CD4-positive, alpha-beta memory T cell (primary cell): Measurements from ENCODE around the gene PRELP. TPM values are rescaled to one million over a fixed set of nuclear protein-coding genes. Genes with fewer than 3 reads are reported as not detected.

Experiments used
- CTCF ChIA-PET: fragments of 350-600 bp; sonication (Branson Sonifier 250); formaldehyde crosslinking; loops from one replicate; lab custom pipeline; 2021; ENCODE audit warnings: inconsistent platforms; ENCODE audit not compliant: partially characterized antibody; lab: Charles Lee
- POLR2A ChIA-PET: fragments of 350-600 bp; sonication (Branson Sonifier 250); formaldehyde crosslinking; loops from one replicate; lab custom pipeline; 2021; ENCODE audit not compliant: partially characterized antibody; lab: Charles Lee
- DNase-seq, 5 donors: peaks; one replicate each; pipeline versions ENCODE4 v3.0.0 to v3.0.0-alpha.2; 2020 to 2022; ENCODE audit warnings: mixed read lengths in 1 of 5
- H3K27ac ChIP-seq: one replicate; pipeline ENCODE4 v1.7.0; 2013; ENCODE audit warnings: low read depth, low read length
- H3K27me3 ChIP-seq: 2 replicates; pipeline ENCODE4 v1.7.0; 2013; ENCODE audit warnings: mild to moderate bottlenecking, low read length, moderate library complexity; ENCODE audit not compliant: insufficient read depth
- H3K36me3 ChIP-seq: 2 replicates; pipeline ENCODE4 v1.7.0; 2013; ENCODE audit warnings: mild to moderate bottlenecking, low read length, moderate library complexity; ENCODE audit not compliant: insufficient read depth
- H3K4me1 ChIP-seq: 2 replicates; pipeline ENCODE4 v1.7.0; 2013; ENCODE audit warnings: mild to moderate bottlenecking, low read length, moderate library complexity; ENCODE audit not compliant: insufficient read depth
- H3K4me3 ChIP-seq, 2 donors: one replicate each; pipeline ENCODE4 v1.7.0; 2013; ENCODE audit warnings: low read length in 2 of 2, mild to moderate bottlenecking in 1 of 2
- H3K9me3 ChIP-seq, 2 donors: one replicate each; pipeline ENCODE4 v1.7.0; 2013; ENCODE audit warnings: low read length in 2 of 2, control low read depth in 1 of 2; ENCODE audit not compliant: control insufficient read depth in 1 of 2
- H3K27ac Mint-ChIP-seq, 7 donors: one replicate each; pipeline ENCODE4 v1.8.0; 2020 to 2021; ENCODE audit warnings: mixed read lengths in 7 of 7, mild to moderate bottlenecking in 6 of 7, inconsistent platforms in 3 of 7, moderate library complexity in 3 of 7
- H3K27me3 Mint-ChIP-seq, 2 donors: one replicate each; pipeline ENCODE4 v1.8.0; 2020 to 2021; ENCODE audit warnings: mixed read lengths in 2 of 2
- H3K36me3 Mint-ChIP-seq, 2 donors: one replicate each; pipeline ENCODE4 v1.8.0; 2020 to 2021; ENCODE audit warnings: mixed read lengths in 2 of 2, inconsistent platforms in 1 of 2, mild to moderate bottlenecking in 1 of 2
- H3K4me1 Mint-ChIP-seq, 4 donors: one replicate each; pipeline ENCODE4 v1.8.0; 2020 to 2021; ENCODE audit warnings: mixed read lengths in 4 of 4, mild to moderate bottlenecking in 1 of 4
- H3K4me3 Mint-ChIP-seq, 8 donors: one replicate each; pipeline ENCODE4 v1.8.0; 2020 to 2021; ENCODE audit warnings: mixed read lengths in 8 of 8, mild to moderate bottlenecking in 7 of 8, moderate library complexity in 6 of 8, inconsistent platforms in 3 of 8
- H3K9me3 Mint-ChIP-seq, 8 donors: one replicate each; pipeline ENCODE4 v1.8.0; 2020 to 2021; ENCODE audit warnings: mixed read lengths in 8 of 8, mild to moderate bottlenecking in 5 of 8, inconsistent platforms in 3 of 8, moderate library complexity in 1 of 8
- intact Hi-C: fragments of 100-400 bp; cut with micrococcal nuclease; formaldehyde crosslinking; loops from one replicate; pipeline ENCODE4 v1.15.1; 2023
- polyA plus RNA-seq, 2 donors: library from polyadenylated mRNA; unstranded; fragments of 300-500 nt; fragmentation: Illumina TruSeq; gene quantifications; one replicate each; pipeline ENCODE4 v1.2.3, GENCODE V29; 2021
- total RNA-seq, 2 experiments: library from RNA; stranded (reverse); gene quantifications; one replicate each; pipeline ENCODE4 v1.2.3, GENCODE V29; 2021

Gene PRELP
- total and polyA plus RNA-seq, 4 experiments from 2014 or later, result not detected

GRCh38 chr1:203477748-203478147, 2.1 kb downstream of the PRELP start:
- ChIA-PET POLR2A (no interaction called here), CTCF (interaction anchor here (1.0 to 5.0 kb wide), 4 partner anchors 10 to 208 kb away, joined by 3 to 37 read pairs (median 5); no protein-coding TSS in a partner anchor)
- no peak overlapping the region for H3K4me3 Mint-ChIP-seq
- H3K27me3 ChIP-seq, result peaks cover 9% of the 10 kb centered on the region
- H3K27me3 Mint-ChIP-seq, result peaks cover 11 to 24% of the 10 kb centered on the region in 2 donors
- no peak overlapping the region for H3K4me3 ChIP-seq
- no peaks in the 10 kb centered on the region for H3K9me3 Mint-ChIP-seq
- no peaks in the 10 kb centered on the region for H3K9me3 ChIP-seq
- peaks cover 7% of the 10 kb centered on the region for H3K4me1 ChIP-seq
- no peaks in the 10 kb centered on the region for H3K36me3 ChIP-seq
- no peak overlapping the region for H3K27ac Mint-ChIP-seq
- DNase-seq, result no peak
- no peak overlapping the region for H3K27ac ChIP-seq
- peaks cover 1 to 9% (median 6%) of the 10 kb centered on the region in 4 donors for H3K4me1 Mint-ChIP-seq
- intact Hi-C loops, result no loop called here
- H3K36me3 Mint-ChIP-seq, result no peaks in the 10 kb centered on the region

DNA sequence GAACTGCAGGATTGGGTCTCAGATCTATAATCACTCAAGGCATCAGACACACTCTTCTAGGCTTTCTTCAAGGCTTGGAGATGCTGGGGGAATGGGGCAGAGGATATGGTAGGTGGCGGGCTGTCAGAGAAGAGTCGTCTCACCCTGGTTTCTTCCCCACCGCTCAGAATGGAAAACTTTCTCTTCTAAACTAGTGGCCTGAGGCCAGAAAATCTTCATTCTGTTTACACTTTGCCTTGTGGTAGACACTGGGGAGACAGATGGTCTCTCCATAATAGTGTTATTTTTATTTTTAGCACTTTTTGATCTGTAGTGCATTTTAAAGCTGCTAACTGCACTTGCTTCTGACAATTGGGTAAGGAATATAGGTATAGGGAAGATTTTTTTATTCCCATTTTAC, 2.6 kb downstream of the PRELP start:
- no peak overlapping the region for H3K4me3 ChIP-seq
- intact Hi-C loops, result no loop called here
- no peak for DNase-seq
- H3K9me3 ChIP-seq, result no peaks in the 10 kb centered on the region
- Mint-ChIP-seq H3K27ac (peak overlapping the region in 1 of 7 donors; percentile 8), H3K27me3 (peaks cover 11 to 24% of the 10 kb centered on the region in 2 donors), H3K36me3 (no peaks in the 10 kb centered on the region), H3K4me3 (no peak overlapping the region), H3K4me1 (peaks cover 1 to 9% (median 6%) of the 10 kb centered on the region in 4 donors), H3K9me3 (no peaks in the 10 kb centered on the region)
- no peaks in the 10 kb centered on the region for H3K36me3 ChIP-seq
- peaks cover 9% of the 10 kb centered on the region for H3K27me3 ChIP-seq
- ChIA-PET CTCF (interaction anchor here (1.0 to 5.0 kb wide), 4 partner anchors 9 to 209 kb away, joined by 3 to 37 read pairs (median 5); no protein-coding TSS in a partner anchor), POLR2A (no interaction called here)
- peaks cover 7% of the 10 kb centered on the region for H3K4me1 ChIP-seq
- H3K27ac ChIP-seq, result no peak overlapping the region

GRCh38 chr1:203478986-203479385, 3.4 kb downstream of the PRELP start:
- intact Hi-C loops, result no loop called here
- no peaks in the 10 kb centered on the region for H3K36me3 ChIP-seq
- Mint-ChIP-seq H3K36me3 (no peaks in the 10 kb centered on the region), H3K4me3 (no peak overlapping the region), H3K9me3 (no peaks in the 10 kb centered on the region), H3K27me3 (peaks cover 8 to 17% of the 10 kb centered on the region in 2 donors), H3K27ac (no peak overlapping the region), H3K4me1 (peaks cover 1 to 9% (median 6%) of the 10 kb centered on the region in 4 donors)
- H3K27me3 ChIP-seq, result peaks cover 9% of the 10 kb centered on the region
- H3K4me1 ChIP-seq, result peaks cover 7% of the 10 kb centered on the region
- no peak overlapping the region for H3K27ac ChIP-seq
- no peaks in the 10 kb centered on the region for H3K9me3 ChIP-seq
- DNase-seq, result no peak
- POLR2A ChIA-PET, result no interaction called here
- CTCF ChIA-PET, result interaction anchor here (0.8 to 17.7 kb wide), 5 partner anchors 8 to 212 kb away, joined by 3 to 424 read pairs (median 4); no protein-coding TSS in a partner anchor
- no peak overlapping the region for H3K4me3 ChIP-seq

- Histone ChIP-seq H3K4me3 (no peak overlapping the region), H3K9me3 (no peaks in the 10 kb centered on the region), H3K4me1 (peaks cover 7% of the 10 kb centered on the region), H3K36me3 (no peaks in the 10 kb centered on the region), H3K27me3 (peaks cover 9% of the 10 kb centered on the region), H3K27ac (no peak overlapping the region)
- Mint-ChIP-seq H3K36me3 (no peaks in the 10 kb centered on the region), H3K9me3 (no peaks in the 10 kb centered on the region), H3K4me3 (no peak overlapping the region), H3K4me1 (peaks cover 1 to 9% (median 6%) of the 10 kb centered on the region in 4 donors), H3K27ac (no peak overlapping the region), H3K27me3 (peaks cover 6 to 17% of the 10 kb centered on the region in 2 donors)
- ChIA-PET CTCF (interaction anchor here (0.8 to 17.7 kb wide), 4 partner anchors 8 to 212 kb away, joined by 3 to 424 read pairs (median 20); no protein-coding TSS in a partner anchor), POLR2A (no interaction called here)
- intact Hi-C loops, result no loop called here
- no peak for DNase-seq
Observed at GRCh38 chr1:203479646-203480045, 4.0 kb downstream of the PRELP start.

DNA sequence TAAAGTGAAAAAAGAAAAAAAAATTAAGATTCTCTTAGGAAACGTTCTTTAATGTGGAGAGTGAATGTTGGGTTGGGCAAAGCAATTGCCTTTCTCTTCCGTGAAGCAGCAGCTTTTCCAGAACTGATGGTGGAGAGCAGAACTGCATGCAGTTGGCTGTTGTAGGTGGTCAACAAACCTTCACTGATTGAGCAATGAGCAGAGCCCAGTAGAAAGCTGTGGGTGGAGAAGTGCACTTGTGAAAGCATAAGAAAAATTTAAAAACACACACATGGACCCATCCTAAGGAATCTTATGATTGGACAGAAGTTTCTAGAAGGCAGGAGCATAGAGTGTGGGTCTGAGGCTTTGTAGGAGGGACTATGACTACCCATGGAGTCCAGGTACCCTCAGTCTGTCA, 4.5 kb downstream of the PRELP start:
- peaks cover 9% of the 10 kb centered on the region for H3K27me3 ChIP-seq
- H3K4me3 ChIP-seq, result no peak overlapping the region
- ChIA-PET CTCF (interaction anchor here (1.7 to 17.7 kb wide), 3 partner anchors 7 to 213 kb away, joined by 4 to 424 read pairs (median 37); no protein-coding TSS in a partner anchor), POLR2A (no interaction called here)
- H3K9me3 Mint-ChIP-seq, result no peaks in the 10 kb centered on the region
- DNase-seq, result no peak
- H3K27me3 Mint-ChIP-seq, result peaks cover 6 to 12% of the 10 kb centered on the region in 2 donors
- H3K4me3 Mint-ChIP-seq, result no peak overlapping the region
- H3K9me3 ChIP-seq, result no peaks in the 10 kb centered on the region
- no peaks in the 10 kb centered on the region for H3K36me3 Mint-ChIP-seq
- H3K4me1 ChIP-seq, result peaks cover 7% of the 10 kb centered on the region
- H3K27ac ChIP-seq, result no peak overlapping the region
- no peaks in the 10 kb centered on the region for H3K36me3 ChIP-seq
- peaks cover 1 to 9% (median 6%) of the 10 kb centered on the region in 4 donors for H3K4me1 Mint-ChIP-seq
- intact Hi-C loops, result no loop called here
- peak overlapping the region in 1 of 7 donors; percentile 41 for H3K27ac Mint-ChIP-seq

GRCh38 chr1:203480525-203481084, 5.0 kb downstream of the PRELP start:
- peaks cover 9% of the 10 kb centered on the region for H3K27me3 ChIP-seq
- no peaks in the 10 kb centered on the region for H3K9me3 Mint-ChIP-seq
- peaks cover 6 to 10% of the 10 kb centered on the region in 2 donors for H3K27me3 Mint-ChIP-seq
- no peaks in the 10 kb centered on the region for H3K36me3 Mint-ChIP-seq
- no peaks in the 10 kb centered on the region for H3K9me3 ChIP-seq
- H3K4me1 ChIP-seq, result peaks cover 7% of the 10 kb centered on the region
- ChIA-PET POLR2A (no interaction called here), CTCF (interaction anchor here (1.7 to 17.7 kb wide), 3 partner anchors 7 to 213 kb away, joined by 4 to 424 read pairs (median 37); no protein-coding TSS in a partner anchor)
- H3K27ac Mint-ChIP-seq, result peak overlapping the region in 3 of 7 donors; percentile 11 to 65 (median 28)
- H3K4me3 ChIP-seq, result no peak overlapping the region
- H3K36me3 ChIP-seq, result no peaks in the 10 kb centered on the region
- H3K4me1 Mint-ChIP-seq, result peaks cover 1 to 9% (median 6%) of the 10 kb centered on the region in 4 donors
- intact Hi-C loops, result no loop called here
- no peak overlapping the region for H3K27ac ChIP-seq
- H3K4me3 Mint-ChIP-seq, result no peak overlapping the region
- DNase-seq, result peak; percentile 31 to 55 (median 51)

DNA sequence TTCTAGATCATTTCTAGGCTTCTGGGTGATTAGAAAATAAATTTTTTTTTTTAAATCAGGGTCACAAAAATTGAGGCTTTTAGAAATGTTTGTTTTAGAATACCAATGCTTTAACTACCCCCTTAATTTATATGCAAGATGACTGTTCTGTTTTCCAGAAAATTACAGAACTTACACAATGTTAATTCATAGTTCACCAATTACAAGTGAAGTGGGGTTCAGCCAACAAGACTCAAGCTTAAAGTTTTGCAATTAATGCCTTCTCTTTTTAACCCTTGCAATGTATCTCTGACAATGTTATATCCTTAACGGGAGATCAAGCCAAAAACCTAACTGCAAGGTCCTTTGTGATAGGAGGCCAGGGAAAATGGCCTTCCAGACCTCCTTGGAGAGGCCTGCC, 5.6 kb downstream of the PRELP start:
- Histone ChIP-seq H3K27me3 (peaks cover 7% of the 10 kb centered on the region), H3K36me3 (no peaks in the 10 kb centered on the region), H3K4me1 (peaks cover 7% of the 10 kb centered on the region), H3K4me3 (no peak overlapping the region), H3K27ac (no peak overlapping the region), H3K9me3 (no peaks in the 10 kb centered on the region)
- ChIA-PET CTCF (interaction anchor here (17.7 kb wide), 1 partner anchor 214 kb away, joined by 424 read pairs; no protein-coding TSS in a partner anchor), POLR2A (no interaction called here)
- peaks cover 2 to 6% of the 10 kb centered on the region in 2 donors for H3K27me3 Mint-ChIP-seq
- no peaks in the 10 kb centered on the region for H3K36me3 Mint-ChIP-seq
- no peak for DNase-seq
- no peak overlapping the region for H3K27ac Mint-ChIP-seq
- no peak overlapping the region for H3K4me3 Mint-ChIP-seq
- H3K4me1 Mint-ChIP-seq, result peaks cover 1 to 9% (median 6%) of the 10 kb centered on the region in 4 donors
- no peaks in the 10 kb centered on the region for H3K9me3 Mint-ChIP-seq
- intact Hi-C loops, result no loop called here
